ENCODE measurements around the gene SCARB2. TPM values are rescaled to one million over a fixed set of nuclear protein-coding genes. Genes with fewer than 3 reads are reported as not detected.

SCARB2 gene
- total RNA-seq, 1 experiment from 2014 or later, result 51.3 TPM

GRCh38 chr4:76240236-76240635, 26.6 kb upstream of the SCARB2 start:
- Histone ChIP-seq H3K9me2 (ENCODE audit: insufficient read depth) (no peaks in the 10 kb centered on the region), H3K9me3 (ENCODE audit: control insufficient read depth in 1 of 2, insufficient read depth in 1 of 2, low read depth in 1 of 2, low read length in 2 of 2) (peaks cover 5 to 10% of the 10 kb centered on the region in 2 experiments; a peak in 3 of 4 replicates), H2AFZ (ENCODE audit: low read depth, low read length, poor library complexity, severe bottlenecking) (no peak overlapping the region), H3K4me3 (replicated peaks in 1 of 2; ENCODE audit: low read depth in 1 of 2, low read length in 2 of 2) (no peak overlapping the region), H3K4me1 (ENCODE audit: control insufficient read depth in 1 of 2, insufficient read depth in 2 of 2, low read length in 2 of 2) (peaks cover 9 to 12% of the 10 kb centered on the region in 2 experiments), H3K9ac (ENCODE audit: low read length) (no peak overlapping the region), H3K79me2 (ENCODE audit: insufficient read depth, low read length) (no peaks in the 10 kb centered on the region), H4K20me1 (ENCODE audit: insufficient read depth) (no peaks in the 10 kb centered on the region), H3K36me3 (ENCODE audit: control insufficient read depth in 1 of 2, insufficient read depth in 2 of 2, low read length in 2 of 2) (no peaks in the 10 kb centered on the region), H3K27me3 (ENCODE audit: insufficient read depth, low read length) (no peaks in the 10 kb centered on the region), H3K27ac (ENCODE audit: low read depth, low read length) (no peak overlapping the region), H3K4me2 (ENCODE audit: low read length) (no peak overlapping the region)
- POLR2A ChIA-PET, result no interaction called here
- ATAC-seq (no peak), DNase-seq (ENCODE audit: low read depth, low spot score) (no peak)
- intact Hi-C loops (cut with micrococcal nuclease), result no loop called here
- CTCF ChIA-PET, result no interaction called here
- RAD21 ChIA-PET (ENCODE audit: low non-redundant PET in 1 of 2, low total read pairs in 2 of 2, uncharacterized antibody in 2 of 2, unreplicated experiment in 2 of 2), result no interaction called here
- BruUV-seq (replicated peaks), result no TSS peak
- TF ChIP-seq YY1 (IDR thresholded peaks at IDR 0.05; ENCODE audit: extremely low read depth, insufficient replicate concordance, low read depth, low read length) (no peak), EZH2phosphoT487 (IDR thresholded peaks at IDR 0.05; ENCODE audit: borderline replicate concordance) (no peak), ZFX (IDR thresholded peaks at IDR 0.05) (no peak), FOSL1 (IDR thresholded peaks at IDR 0.05; ENCODE audit: low read depth) (no peak), POLR2A (IDR thresholded peaks at IDR 0.05; ENCODE audit: borderline replicate concordance, extremely low read depth, insufficient read depth, insufficient read length) (no peak), ELF1 (IDR thresholded peaks at IDR 0.05; ENCODE audit: borderline replicate concordance, low read depth) (no peak), CBX3 (IDR thresholded peaks at IDR 0.05; ENCODE audit: low read depth) (no peak), EGR1 (IDR thresholded peaks at IDR 0.05; ENCODE audit: low read depth) (no peak), ZBTB33 (IDR thresholded peaks at IDR 0.05; ENCODE audit: extremely low read depth, insufficient replicate concordance, low read length) (no peak), JUND (IDR thresholded peaks at IDR 0.05) (no peak), SIN3A (IDR thresholded peaks at IDR 0.05; ENCODE audit: low read depth) (no peak), RAD21 (IDR thresholded peaks at IDR 0.05; ENCODE audit: low read depth) (no peak), SRF (IDR thresholded peaks at IDR 0.05; ENCODE audit: low read depth) (no peak), POLR2AphosphoS5 (IDR thresholded peaks at IDR 0.05; ENCODE audit: low read depth, low read length) (no peak), SP1 (IDR thresholded peaks at IDR 0.05; ENCODE audit: low read depth) (no peak), ZNF274 (IDR thresholded peaks at IDR 0.05; ENCODE audit: low read depth, low read length) (no peak), TCF7L2 (IDR thresholded peaks at IDR 0.05; ENCODE audit: borderline replicate concordance, extremely low read depth, insufficient read depth, insufficient read length) (no peak)
- TF ChIP-seq, protein P1, sequence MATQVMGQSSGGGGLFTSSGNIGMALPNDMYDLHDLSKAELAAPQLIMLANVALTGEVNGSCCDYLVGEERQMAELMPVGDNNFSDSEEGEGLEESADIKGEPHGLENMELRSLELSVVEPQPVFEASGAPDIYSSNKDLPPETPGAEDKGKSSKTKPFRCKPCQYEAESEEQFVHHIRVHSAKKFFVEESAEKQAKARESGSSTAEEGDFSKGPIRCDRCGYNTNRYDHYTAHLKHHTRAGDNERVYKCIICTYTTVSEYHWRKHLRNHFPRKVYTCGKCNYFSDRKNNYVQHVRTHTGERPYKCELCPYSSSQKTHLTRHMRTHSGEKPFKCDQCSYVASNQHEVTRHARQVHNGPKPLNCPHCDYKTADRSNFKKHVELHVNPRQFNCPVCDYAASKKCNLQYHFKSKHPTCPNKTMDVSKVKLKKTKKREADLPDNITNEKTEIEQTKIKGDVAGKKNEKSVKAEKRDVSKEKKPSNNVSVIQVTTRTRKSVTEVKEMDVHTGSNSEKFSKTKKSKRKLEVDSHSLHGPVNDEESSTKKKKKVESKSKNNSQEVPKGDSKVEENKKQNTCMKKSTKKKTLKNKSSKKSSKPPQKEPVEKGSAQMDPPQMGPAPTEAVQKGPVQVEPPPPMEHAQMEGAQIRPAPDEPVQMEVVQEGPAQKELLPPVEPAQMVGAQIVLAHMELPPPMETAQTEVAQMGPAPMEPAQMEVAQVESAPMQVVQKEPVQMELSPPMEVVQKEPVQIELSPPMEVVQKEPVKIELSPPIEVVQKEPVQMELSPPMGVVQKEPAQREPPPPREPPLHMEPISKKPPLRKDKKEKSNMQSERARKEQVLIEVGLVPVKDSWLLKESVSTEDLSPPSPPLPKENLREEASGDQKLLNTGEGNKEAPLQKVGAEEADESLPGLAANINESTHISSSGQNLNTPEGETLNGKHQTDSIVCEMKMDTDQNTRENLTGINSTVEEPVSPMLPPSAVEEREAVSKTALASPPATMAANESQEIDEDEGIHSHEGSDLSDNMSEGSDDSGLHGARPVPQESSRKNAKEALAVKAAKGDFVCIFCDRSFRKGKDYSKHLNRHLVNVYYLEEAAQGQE (IDR thresholded peaks at IDR 0.05; ENCODE audit: low read depth), result no peak

Measured in HCT116 (cell line).